ENCODE results near the gene TMEM187. TPM values are rescaled to one million over a fixed set of nuclear protein-coding genes. Genes with fewer than 3 reads are reported as not detected.
"Not testable (repeated sequence)": the region's sequence is repeated elsewhere in the genome, so short reads cannot be mapped to it uniquely, and the experiment has no call there.

Gene TMEM187
- total and polyA plus RNA-seq, 7 donors, result 2.2 to 7.8 (median 6.5) TPM

GRCh38 chrX:153993079-153993478 is 20.5 kb downstream of the TMEM187 start:
- H3K36me3 ChIP-seq (ENCODE audit: insufficient read depth in 1 of 2, low read depth in 1 of 2), result no peaks in the 10 kb centered on the region
- H3K27me3 ChIP-seq (ENCODE audit: insufficient read depth in 3 of 3, low read length in 2 of 3), result peaks cover 0 to 10% (median 0%) of the 10 kb centered on the region in 3 donors
- no peak for DNase-seq
- H3K4me1 ChIP-seq, result no peaks in the 10 kb centered on the region
- no peak overlapping the region for H3K4me3 ChIP-seq
- no peak overlapping the region for H3K27ac ChIP-seq
- intact Hi-C loops (cut with DNase I), result no loop called here
- no peaks in the 10 kb centered on the region for H3K9me3 ChIP-seq
- 84 to 91% (median 86%) methylated on average over 12 of the region's 12 CpGs for WGBS, 3 donors
- TF ChIP-seq, protein P1, sequence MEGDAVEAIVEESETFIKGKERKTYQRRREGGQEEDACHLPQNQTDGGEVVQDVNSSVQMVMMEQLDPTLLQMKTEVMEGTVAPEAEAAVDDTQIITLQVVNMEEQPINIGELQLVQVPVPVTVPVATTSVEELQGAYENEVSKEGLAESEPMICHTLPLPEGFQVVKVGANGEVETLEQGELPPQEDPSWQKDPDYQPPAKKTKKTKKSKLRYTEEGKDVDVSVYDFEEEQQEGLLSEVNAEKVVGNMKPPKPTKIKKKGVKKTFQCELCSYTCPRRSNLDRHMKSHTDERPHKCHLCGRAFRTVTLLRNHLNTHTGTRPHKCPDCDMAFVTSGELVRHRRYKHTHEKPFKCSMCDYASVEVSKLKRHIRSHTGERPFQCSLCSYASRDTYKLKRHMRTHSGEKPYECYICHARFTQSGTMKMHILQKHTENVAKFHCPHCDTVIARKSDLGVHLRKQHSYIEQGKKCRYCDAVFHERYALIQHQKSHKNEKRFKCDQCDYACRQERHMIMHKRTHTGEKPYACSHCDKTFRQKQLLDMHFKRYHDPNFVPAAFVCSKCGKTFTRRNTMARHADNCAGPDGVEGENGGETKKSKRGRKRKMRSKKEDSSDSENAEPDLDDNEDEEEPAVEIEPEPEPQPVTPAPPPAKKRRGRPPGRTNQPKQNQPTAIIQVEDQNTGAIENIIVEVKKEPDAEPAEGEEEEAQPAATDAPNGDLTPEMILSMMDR (IDR thresholded peaks at IDR 0.05), result no peak
- no peak for ATAC-seq

DNA sequence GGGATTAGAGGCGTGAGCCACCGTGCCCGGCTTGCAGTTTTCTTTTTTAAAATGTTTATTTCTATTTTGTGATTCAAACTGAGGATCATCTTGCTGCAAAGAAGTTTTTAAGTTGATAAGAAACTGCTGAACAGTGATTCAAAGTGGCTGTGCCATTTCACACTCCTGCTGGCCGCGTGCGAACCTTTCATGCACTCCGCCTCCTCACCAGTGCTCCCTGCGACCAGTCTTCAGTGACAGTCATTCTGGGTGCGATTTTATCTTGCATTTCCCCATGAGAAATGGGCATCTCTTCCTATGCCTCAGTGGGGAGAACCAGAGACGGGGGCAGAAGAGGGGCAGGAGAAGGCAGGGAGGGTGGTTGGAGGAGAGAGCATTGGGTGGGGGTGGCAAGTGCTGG is 21.4 kb downstream of the TMEM187 start:
- intact Hi-C loops (cut with DNase I), result no loop called here
- Histone ChIP-seq H3K27me3 (ENCODE audit: insufficient read depth in 3 of 3, low read length in 2 of 3) (peaks cover 0 to 15% (median 0%) of the 10 kb centered on the region in 3 donors), H3K27ac (no peak overlapping the region), H3K36me3 (ENCODE audit: insufficient read depth in 1 of 2, low read depth in 1 of 2) (no peaks in the 10 kb centered on the region), H3K4me1 (no peaks in the 10 kb centered on the region), H3K4me3 (no peak overlapping the region), H3K9me3 (no peaks in the 10 kb centered on the region)
- TF ChIP-seq, protein P1 (IDR thresholded peaks at IDR 0.05), result no peak
- WGBS, 3 donors, result 83 to 91% (median 88%) methylated on average over 7 to 10 of the region's 10 CpGs
- no peak for ATAC-seq
- DNase-seq, result no peak

DNA sequence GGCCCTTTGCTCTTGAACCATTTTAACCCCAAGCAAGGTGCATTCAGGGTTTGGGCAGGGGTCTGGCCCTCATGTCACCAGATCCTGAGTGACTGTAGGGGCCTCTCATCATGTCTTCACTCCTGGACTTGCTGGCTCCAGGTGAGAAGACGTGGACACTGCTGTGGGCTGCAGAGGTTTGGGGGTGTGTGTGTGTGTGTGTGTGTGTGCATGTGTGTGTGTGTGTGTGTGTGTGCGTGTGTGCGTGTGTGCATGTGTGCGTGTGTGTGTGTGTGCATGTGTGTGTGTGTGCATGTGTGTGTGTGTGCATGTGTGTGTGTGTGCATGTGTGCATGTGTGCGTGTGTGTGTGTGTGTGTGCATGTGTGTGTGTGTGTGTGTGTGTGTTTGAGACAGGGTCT is 21.8 kb downstream of the TMEM187 start:
- intact Hi-C loops (cut with DNase I); H3K36me3 ChIP-seq (ENCODE audit: insufficient read depth in 1 of 2, low read depth in 1 of 2); H3K9me3 ChIP-seq; ATAC-seq; H3K27ac ChIP-seq; H3K4me3 ChIP-seq; DNase-seq; H3K4me1 ChIP-seq: not testable (repeated sequence)
- WGBS, 3 donors, result 88 to 90% methylated on average over 2 to 5 of the region's 5 CpGs; no CpG with 5 or more reads in 1 of the 3 donors
- peaks cover 0 to 15% (median 0%) of the 10 kb centered on the region in 3 donors for H3K27me3 ChIP-seq (ENCODE audit: insufficient read depth in 3 of 3, low read length in 2 of 3)

GRCh38 chrX:153995504-153995903 is 22.9 kb downstream of the TMEM187 start:
- ATAC-seq (no peak), DNase-seq (no peak)
- 97 to 98% (median 97%) methylated on average over 6 to 8 of the region's 8 CpGs for WGBS, 3 donors
- H3K9me3 ChIP-seq, result no peaks in the 10 kb centered on the region
- H3K4me1 ChIP-seq, result no peaks in the 10 kb centered on the region
- no peak overlapping the region for H3K27ac ChIP-seq
- no peak overlapping the region for H3K4me3 ChIP-seq
- H3K36me3 ChIP-seq (ENCODE audit: insufficient read depth in 1 of 2, low read depth in 1 of 2), result no peaks in the 10 kb centered on the region
- TF ChIP-seq, protein P1 (IDR thresholded peaks at IDR 0.05), result no peak
- intact Hi-C loops (cut with DNase I), result no loop called here
- H3K27me3 ChIP-seq (ENCODE audit: insufficient read depth in 3 of 3, low read length in 2 of 3), result peaks cover 0 to 15% (median 0%) of the 10 kb centered on the region in 3 donors

GRCh38 chrX:153999359-154000037 is 26.9 kb downstream of the TMEM187 start:
- ATAC-seq, result peak in 1 of 4 donors; percentile 23
- intact Hi-C loops (cut with DNase I), result no loop called here
- H3K27me3 ChIP-seq (ENCODE audit: insufficient read depth in 3 of 3, low read length in 2 of 3), result peaks cover 0 to 23% (median 0%) of the 10 kb centered on the region in 3 donors

More at GRCh38 chrX:153999359-154000037, 26.9 kb downstream of the TMEM187 start:
- Histone ChIP-seq H3K4me1 (no peaks in the 10 kb centered on the region), H3K4me3 (no peak overlapping the region), H3K36me3 (ENCODE audit: insufficient read depth in 1 of 2, low read depth in 1 of 2) (no peaks in the 10 kb centered on the region), H3K27ac (no peak overlapping the region), H3K9me3 (no peaks in the 10 kb centered on the region)
- TF ChIP-seq, protein P1 (IDR thresholded peaks at IDR 0.05), result no peak
- 30 to 60% (median 51%) methylated on average over 12 to 19 of the region's 19 CpGs for WGBS, 3 donors
- peak in 1 of 2 donors; percentile 40 for DNase-seq
